ENCODE results near the gene NHLH2.

NHLH2 gene

DNA sequence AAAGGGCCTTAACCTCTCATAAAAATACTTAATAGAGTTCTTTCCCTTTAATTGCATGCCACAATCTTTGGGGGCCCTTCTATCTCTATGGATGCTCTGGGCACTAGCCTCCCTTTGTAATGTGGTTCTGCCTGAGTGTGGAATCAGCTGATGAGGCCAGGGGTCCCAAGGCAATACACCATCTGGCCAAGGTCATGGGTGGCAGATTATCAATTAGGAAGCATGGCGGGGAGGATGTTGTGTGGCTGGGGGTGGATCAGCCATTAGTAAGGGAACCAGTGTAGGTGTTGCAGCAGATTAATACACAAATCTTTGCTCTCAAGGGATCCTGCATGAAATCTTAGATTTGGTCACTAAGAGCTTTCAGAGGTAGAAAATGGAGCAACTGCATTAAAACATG lies 35.3 kb downstream of the NHLH2 start:
- DNase-seq (ENCODE audit: low read depth, low spot score), result no peak

DNA sequence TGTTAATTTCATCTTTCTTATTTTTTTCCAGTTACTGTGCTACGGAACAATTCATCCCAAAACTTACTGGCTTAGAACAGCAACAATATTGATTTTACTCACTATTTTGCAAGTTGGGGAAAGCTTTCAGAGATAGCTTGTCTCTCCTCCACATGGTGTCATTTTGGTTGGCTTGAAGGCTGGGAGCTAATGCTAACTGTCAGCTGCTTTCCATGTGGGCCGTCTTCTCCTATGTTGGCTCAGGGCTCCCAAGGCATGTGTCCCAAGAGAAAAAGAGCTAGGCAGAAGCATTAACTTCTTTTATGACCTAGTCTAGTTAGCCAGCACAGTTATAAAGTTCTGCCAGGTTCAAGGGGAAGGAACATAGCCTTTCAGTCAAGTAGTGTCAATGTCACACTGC lies 38.5 kb downstream of the NHLH2 start:
- no peak for DNase-seq (ENCODE audit: low read depth, low spot score)

DNA sequence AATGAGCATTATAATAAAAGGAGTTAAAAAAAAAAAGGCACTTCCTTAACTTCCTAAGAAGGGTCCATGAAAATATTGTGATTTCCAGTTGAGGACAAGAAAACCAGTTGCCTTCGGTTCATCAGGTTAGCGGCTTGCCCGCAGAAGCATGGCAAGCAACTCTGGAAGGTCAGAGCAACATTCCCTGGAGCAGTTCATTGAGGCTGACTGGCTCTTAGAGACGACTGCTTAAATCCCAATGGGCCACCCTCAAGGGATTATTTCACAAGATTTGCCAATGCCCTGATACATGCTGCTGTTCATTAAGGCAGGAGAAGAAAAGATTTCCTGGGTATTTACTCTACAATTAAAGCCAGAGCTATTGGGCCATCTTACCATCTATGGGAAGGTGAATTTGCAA lies 43.4 kb downstream of the NHLH2 start:
- DNase-seq (ENCODE audit: low read depth, low spot score), result no peak

- DNase-seq (ENCODE audit: low read depth, low spot score), result no peak
Measured at GRCh38 chr1:115796897-115797296, 44.0 kb downstream of the NHLH2 start.

DNA sequence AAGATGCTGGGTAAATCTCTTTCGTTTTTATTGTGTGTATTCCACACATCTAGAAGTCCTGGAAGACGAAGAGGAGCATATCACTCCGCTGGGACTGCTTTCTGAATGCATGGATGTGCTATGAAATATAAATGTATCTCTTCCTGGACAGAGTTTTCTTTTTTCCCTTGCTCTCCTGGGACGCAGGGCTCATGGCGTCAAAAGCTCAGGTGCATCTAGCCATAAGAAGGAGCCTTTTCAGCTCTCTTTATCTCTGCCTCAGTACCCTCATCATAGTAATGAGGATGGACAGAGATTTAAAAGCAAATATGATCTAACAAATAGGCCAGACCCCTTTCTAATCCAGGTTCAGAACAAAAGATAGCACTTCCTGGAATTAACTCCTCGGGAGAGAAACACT lies 44.9 kb downstream of the NHLH2 start:
- no peak for DNase-seq (ENCODE audit: low read depth, low spot score)

GRCh38 chr1:115794976-115795639 lies 45.8 kb downstream of the NHLH2 start:
- DNase-seq (ENCODE audit: low read depth, low spot score), result no peak

DNA sequence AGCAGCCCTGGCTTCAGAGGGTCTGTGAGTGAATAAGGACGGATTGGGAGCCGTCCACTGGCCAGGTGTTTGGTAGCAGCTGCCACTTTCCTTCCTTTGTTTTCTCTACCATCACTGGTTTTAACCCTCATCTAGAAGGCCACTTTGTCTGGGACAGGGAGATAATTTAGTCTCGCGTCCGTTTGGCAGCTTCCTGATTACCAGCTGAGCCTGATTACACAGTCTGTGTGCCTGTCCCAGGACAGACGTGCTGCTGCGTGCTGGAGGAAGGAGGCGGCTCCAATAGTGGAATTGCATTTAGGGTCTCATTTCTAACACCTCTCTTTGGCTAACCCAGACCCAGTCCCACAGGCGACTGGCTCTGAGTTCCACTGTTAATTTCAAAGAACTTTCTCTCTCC lies 47.8 kb downstream of the NHLH2 start:
- no peak for DNase-seq (ENCODE audit: low read depth, low spot score)

- DNase-seq (ENCODE audit: low read depth, low spot score), result no peak
Measured at GRCh38 chr1:115791816-115792215, 49.1 kb downstream of the NHLH2 start.

DNA sequence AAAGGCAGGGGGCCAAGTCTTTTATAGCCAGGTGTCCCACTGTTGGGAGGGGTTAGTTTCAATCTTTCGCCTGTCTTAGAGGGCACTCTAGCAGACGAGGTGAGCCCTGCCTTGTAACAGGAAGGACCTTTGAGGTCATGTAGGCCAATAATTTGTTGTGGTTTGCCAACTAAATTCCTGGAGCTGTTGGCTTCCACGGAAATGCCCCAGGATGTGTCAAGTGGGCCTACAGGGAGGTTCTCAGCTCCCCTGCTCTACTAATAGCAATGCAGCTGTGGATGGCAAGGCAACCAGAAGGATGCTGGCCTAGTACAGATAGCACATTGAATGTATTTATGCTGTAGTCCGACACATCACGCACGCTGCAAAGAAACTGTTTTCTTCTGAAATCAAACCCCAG lies 50.1 kb downstream of the NHLH2 start:
- no peak for DNase-seq (ENCODE audit: low read depth, low spot score)

- DNase-seq (ENCODE audit: low read depth, low spot score), result no peak
Measured at GRCh38 chr1:115790356-115790755, 50.6 kb downstream of the NHLH2 start.

All from brain pericyte (primary cell).